GM18508 (cell line): ENCODE measurements around the gene GNG7.

Source experiments
- ATAC-seq: cut with Tn5 transposase; IDR thresholded peaks from one replicate; pipeline ENCODE4 v1.9.1; 2021; ENCODE audit warnings: moderate number of reproducible peaks; ENCODE audit not compliant: insufficient read depth, unreplicated experiment

The GNG7 gene

DNA sequence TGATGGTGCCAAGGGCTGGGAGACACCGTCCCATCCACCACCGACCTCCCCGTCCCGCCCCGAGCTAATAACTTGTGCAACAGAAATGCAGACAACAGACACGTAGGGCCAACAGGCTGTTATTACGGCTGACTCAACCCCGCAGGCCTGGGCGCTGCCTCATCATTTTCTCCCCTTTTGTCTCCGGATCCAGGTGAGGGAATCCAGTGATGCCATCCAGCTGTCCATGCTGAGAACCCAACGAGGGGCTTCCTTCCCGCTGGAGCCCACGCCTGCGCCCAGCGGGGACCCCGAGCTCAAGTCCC is 25.1 kb upstream of the GNG7 start:
- ATAC-seq, result no peak

DNA sequence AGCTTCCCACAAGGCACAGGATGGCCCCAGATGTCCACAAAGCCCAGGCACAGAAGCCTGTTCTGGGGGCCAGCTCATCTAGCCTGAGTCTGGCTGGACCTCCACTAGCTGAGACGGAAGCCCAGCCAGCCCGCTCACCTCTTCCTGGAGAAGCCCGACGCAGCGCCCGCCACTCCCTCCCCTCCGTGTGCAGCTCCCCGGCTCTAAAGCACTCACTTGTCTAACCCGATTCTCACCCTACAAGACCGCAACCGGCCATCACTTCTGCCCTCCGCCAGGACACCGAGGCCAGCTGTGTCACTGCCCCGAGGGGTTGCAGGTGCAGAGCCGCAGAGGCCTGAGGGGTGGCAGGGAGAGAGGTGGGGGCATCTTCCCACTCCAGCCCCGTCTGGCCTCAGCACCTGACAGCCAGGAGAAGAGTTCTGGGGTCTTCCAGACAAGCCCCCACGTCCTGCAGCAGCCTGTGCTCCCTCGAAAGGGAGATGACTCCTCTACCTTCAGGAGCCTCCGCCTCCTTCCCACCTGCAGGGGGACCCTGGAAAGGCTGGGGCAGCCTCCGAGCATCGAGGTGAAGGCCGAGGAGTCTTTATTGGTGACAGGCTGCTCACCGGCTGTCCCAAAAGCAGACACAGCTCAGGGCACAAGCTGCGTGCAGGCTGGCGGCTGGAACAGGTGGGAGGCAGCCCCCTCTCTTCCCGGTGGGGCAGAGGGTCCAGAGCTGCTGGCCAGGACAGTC is 24.6 kb upstream of the GNG7 start:
- no peak for ATAC-seq

DNA sequence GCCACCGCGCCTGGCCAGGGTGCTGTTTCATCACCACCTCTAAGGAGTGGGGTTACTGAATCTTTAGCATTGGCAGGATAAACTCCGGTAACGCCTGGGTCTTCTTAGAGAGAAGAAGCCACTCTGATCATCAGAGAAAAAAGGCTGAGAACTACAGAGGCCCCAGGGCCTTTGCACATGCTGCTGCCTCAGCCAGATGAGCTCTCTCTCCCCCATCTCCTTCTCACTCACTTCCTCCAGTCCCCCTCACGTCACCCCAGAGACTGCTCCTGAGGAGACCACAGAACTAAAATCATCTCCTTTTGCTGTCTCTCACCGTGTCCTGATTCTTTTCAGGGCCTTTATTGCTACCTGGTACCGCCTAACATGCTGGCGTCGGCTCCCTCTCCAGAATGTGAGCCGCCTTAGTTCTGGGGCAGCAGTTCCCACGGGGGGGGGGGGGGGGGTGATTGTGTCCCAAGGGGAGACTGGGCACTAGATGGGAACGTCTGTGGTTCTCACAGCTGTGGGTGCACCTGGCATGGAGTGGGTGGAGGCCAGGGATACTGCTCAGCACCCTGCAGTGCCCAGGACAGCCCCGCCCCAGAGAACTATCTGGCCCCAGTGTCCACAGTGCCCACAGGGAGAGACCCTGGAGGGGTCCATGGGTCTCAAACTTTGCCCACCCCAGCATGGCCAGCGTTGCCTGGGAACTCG is 23.8 kb upstream of the GNG7 start:
- ATAC-seq, result no peak

GRCh38 chr19:2724148-2724557 is 21.7 kb upstream of the GNG7 start:
- no peak for ATAC-seq

GRCh38 chr19:2723747-2724146 is 21.3 kb upstream of the GNG7 start:
- ATAC-seq, result no peak

DNA sequence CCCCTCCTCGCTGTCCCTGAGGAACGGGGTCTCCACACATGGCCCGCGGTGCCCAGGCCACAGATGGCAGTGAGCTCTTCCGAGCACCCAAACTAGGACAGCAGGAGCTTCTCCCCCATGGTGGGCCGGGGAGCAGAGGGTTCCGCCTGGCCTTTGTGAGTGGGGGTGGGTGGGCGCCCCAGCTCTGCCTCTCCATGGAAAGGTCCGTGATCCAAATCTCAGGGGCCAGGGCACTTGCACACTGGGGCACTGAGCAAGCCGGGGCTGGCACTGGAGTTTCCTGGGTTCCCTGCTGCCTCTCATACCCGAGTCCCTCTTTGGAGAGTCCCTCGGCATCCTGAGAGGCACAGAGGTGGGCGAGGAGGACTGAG is 20.8 kb upstream of the GNG7 start:
- ATAC-seq, result no peak

- ATAC-seq, result no peak
These were observed 20.2 kb upstream of the GNG7 start for GRCh38 chr19:2722541-2723344.

- ATAC-seq, result no peak
These were observed 19.4 kb upstream of the GNG7 start for GRCh38 chr19:2721570-2722540.

DNA sequence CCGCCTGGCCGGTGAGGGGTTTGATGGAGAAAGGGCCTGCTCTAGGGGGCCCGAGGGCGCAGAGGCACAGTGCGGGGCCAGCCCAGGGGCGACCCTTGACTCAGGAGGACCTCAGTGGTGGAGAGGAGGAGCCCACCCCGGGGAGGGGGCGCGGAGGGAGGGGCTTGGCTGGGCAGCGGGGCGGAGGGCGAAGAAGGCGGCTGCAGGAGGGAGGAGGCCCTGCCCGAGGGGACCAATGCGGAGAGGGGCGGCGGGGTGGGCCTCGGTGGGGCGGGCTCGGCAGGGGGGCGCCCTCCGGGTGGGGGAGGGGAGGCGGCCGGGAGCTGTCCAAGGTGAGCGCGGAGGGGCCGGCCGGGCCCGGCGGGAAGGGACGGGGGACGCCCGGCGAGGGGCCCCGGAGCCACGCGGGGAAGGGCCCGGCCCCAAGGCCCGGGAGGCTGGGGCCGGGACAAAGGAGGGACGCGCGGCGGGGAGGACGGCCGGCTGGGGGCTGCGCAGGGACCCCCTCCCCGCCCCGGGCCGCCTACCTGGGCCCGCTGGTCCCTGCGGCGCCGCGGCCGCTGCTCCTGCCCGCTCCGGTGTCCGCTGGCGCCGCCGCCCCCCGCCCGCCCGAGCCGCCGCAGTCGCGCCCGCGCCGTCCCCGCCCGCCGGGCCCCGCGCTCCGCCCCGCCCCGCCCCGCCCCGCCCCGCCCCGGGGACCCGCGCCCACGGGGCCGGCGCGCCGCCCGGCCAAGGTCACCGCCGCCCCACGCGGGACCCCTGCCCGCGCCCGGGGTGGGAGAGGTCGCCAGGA is 18.5 kb upstream of the GNG7 start, which contains the start of gene DIRAS1:
TSS of gene DIRAS1 (minus strand) at position 596 of the 793 bp plus-strand sequence. CDS start 3,566 bp downstream, outside the sequence.
- ATAC-seq, result no peak

- ATAC-seq, result no peak
These were observed 17.7 kb upstream of the GNG7 start for GRCh38 chr19:2719920-2720776.

DNA sequence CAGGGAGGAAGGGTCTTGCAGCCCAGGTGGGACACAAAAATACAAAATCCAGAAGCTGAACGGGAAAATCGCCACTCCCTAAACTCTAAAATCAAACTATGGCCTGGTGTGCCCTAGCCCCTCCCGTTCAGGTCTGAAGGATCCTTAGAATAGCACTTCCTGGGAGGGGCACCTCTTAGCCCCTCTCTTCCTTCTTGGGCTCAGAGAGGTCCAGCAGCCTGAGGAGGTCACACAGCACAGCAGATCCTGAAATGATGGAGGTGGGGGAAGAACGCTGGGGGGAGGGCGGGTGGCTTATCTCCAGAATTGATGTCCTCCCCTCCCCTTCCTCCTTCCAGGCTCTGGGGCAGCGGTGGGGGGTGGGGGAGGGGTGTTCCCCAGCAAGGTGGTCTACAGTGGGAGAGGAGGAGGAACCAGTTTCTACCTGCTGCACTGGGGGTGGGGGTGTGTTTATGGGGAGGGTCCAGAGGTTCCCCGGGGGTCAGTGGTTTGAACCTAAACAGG is 16.8 kb upstream of the GNG7 start:
- ATAC-seq, result no peak

GRCh38 chr19:2717638-2718541 is 15.4 kb upstream of the GNG7 start:
- no peak for ATAC-seq

GRCh38 chr19:2716722-2717637 is 14.5 kb upstream of the GNG7 start:
- ATAC-seq, result no peak

DNA sequence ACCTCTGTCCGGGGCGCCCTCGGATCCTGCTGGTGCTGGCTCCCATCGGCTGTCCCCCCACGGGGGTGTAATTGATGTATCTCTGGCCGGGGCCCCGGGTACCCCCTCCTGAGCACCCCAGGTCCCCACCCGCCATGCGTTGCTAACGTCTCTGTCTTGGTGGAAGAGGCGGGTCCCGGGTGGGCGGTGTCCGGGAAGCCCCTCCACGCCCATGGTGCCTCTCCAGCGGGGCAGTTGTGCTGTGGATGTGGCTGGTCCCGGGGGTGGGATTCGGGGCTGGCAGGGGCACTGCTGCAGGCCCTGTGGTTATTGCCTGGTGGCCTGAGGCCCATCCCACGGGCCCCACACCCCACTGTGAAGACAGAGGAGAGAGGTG is 13.8 kb upstream of the GNG7 start:
- ATAC-seq, result no peak

DNA sequence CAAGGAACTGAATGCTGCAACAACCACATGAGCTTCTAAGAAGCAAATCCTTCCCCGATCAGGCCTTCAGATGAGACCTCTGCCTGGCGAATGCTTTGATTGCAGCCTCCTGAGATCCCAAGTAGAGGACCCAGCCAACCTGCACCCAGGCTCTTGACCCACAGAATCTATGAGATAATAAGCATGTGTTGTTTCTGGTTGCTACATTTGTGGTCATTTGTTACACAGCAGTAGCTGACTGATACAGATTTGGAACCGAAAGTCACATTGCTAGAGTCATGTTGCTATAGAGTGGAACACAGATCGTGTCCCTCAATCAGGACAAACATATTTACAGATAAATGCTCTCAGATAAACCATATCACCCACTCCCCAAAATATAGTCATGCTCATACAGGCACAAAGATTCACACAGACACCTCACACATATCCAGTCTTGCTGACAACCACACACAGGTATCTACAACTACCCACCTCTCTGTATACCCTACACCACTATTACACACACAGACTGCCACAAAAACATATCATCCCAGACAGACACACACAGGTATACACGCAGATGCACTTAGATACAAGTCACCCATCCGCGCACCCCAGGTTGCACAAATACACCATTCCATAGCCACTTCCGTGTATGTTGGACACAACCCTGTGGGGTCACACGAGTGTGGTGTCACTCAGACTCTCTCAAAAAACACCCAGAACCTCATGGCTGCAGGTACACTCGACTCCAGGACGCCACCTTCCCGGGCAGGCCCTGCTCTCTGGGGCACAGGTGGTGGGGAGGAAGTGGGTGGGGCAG is 13.2 kb upstream of the GNG7 start:
- no peak for ATAC-seq
